Upper lobe of left lung (tissue), 4 donors: ENCODE measurements around the gene PTGFRN.

Experiments
- EP300 ChIP-seq, 4 donors: sonication (generic); formaldehyde crosslinking; IDR thresholded peaks; one replicate each; pipeline ENCODE4 v1.5.1; 2017; ENCODE audit warnings: antibody characterized with exemption in 4 of 4, control low read depth in 2 of 4
- POLR2A ChIP-seq, 4 donors: fragments of 450-650 bp; IDR thresholded peaks; one replicate each; pipeline ENCODE4 v1.5.1; 2016 to 2017; ENCODE audit warnings: antibody characterized with exemption in 4 of 4, mild to moderate bottlenecking in 2 of 4
- TF ChIP-seq, protein P1 (sequence below), 6 experiments: fragments of 450-650 bp in 4 of 6; fragments of 200-600 bp in 2 of 6; sonication (generic) in 2 of 6; IDR thresholded peaks; one replicate each; pipeline ENCODE4 v1.5.1; 2016 to 2019; ENCODE audit warnings: antibody characterized with exemption in 6 of 6

DNA sequence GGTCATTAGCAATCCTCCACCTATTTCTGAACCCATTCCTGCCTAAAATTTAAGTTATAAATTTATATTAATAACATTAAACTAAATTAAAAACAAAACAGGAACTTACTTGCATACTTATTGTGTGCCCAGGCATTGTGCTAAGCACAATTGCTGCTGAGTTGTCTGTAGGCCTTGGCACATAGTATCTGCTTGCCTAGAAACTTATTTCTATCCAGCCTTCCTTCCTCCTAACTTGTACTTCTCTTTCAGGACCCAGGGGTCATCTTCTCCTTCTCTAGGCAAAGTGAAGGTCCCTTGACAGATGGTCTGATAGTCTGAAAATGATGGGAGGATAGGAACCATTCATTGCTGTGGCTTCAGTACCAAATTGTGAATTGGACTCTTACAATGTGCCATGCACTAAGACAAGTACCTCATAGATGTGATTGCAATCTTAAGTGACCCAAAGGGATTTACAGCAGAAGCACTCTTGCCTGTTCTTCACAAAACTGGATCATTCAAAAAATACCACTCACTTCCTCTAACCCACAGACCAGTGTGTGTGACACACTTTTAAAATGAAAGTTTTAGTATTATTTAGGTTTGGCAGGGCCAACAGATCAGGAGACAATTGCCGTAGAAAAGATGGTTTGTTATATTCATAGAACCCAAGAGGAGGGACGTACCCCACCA lies 81.6 kb downstream of the PTGFRN start:
- TF ChIP-seq, protein P1, sequence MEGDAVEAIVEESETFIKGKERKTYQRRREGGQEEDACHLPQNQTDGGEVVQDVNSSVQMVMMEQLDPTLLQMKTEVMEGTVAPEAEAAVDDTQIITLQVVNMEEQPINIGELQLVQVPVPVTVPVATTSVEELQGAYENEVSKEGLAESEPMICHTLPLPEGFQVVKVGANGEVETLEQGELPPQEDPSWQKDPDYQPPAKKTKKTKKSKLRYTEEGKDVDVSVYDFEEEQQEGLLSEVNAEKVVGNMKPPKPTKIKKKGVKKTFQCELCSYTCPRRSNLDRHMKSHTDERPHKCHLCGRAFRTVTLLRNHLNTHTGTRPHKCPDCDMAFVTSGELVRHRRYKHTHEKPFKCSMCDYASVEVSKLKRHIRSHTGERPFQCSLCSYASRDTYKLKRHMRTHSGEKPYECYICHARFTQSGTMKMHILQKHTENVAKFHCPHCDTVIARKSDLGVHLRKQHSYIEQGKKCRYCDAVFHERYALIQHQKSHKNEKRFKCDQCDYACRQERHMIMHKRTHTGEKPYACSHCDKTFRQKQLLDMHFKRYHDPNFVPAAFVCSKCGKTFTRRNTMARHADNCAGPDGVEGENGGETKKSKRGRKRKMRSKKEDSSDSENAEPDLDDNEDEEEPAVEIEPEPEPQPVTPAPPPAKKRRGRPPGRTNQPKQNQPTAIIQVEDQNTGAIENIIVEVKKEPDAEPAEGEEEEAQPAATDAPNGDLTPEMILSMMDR (IDR thresholded peaks at IDR 0.05): no peak
- TF ChIP-seq EP300 (IDR thresholded peaks at IDR 0.05) (no peak), POLR2A (IDR thresholded peaks at IDR 0.05) (no peak)
